Thyroid gland (tissue), 4 donors: ENCODE results near the gene SKI. TPM values are rescaled to one million over a fixed set of nuclear protein-coding genes. Genes with fewer than 3 reads are reported as not detected.

Experiments
- DNase-seq, 2 donors: peaks; one replicate each; pipeline ENCODE4 v3.0.0-alpha.2; 2019
- H3K27ac ChIP-seq, 3 donors: fragments of 200-600 bp; sonication (generic); 1 replicate in 2 of 3; 2 replicates in 1 of 3; pipeline ENCODE4 v1.5.1; 2016 to 2019; ENCODE audit warnings: mild to moderate bottlenecking in 1 of 3, moderate library complexity in 1 of 3
- H3K27me3 ChIP-seq: fragments of 200-600 bp; sonication (generic); one replicate; pipeline ENCODE4 v1.5.1; 2019
- H3K36me3 ChIP-seq, 2 donors: fragments of 200-600 bp; sonication (generic); one replicate each; pipeline ENCODE4 v1.5.1; 2016 to 2019
- H3K4me1 ChIP-seq, 2 donors: fragments of 200-600 bp; sonication (generic); one replicate each; pipeline ENCODE4 v1.5.1; 2017 to 2019
- H3K4me3 ChIP-seq, 3 donors: fragments of 200-600 bp; sonication (generic); replicated peaks in 1 of 3; 1 replicate in 2 of 3; 2 replicates in 1 of 3; pipeline ENCODE4 v1.5.1; 2016; ENCODE audit warnings: mild to moderate bottlenecking in 1 of 3
- H3K9me3 ChIP-seq: fragments of 200-600 bp; sonication (generic); one replicate; pipeline ENCODE4 v1.5.1; 2017
- CTCF ChIP-seq, 6 experiments: fragments of 200-600 bp in 3 of 6; fragments of 450-650 bp in 3 of 6; sonication (generic) in 3 of 6; IDR thresholded peaks; one replicate each; pipeline ENCODE4 v1.5.1; 2016 to 2019; ENCODE audit warnings: antibody characterized with exemption in 6 of 6, mild to moderate bottlenecking in 2 of 6, inconsistent platforms in 1 of 6, moderate library complexity in 1 of 6
- POLR2A ChIP-seq, 2 donors: fragments of 450-650 bp; IDR thresholded peaks; one replicate each; pipeline ENCODE4 v1.6.1; 2017; ENCODE audit warnings: antibody characterized with exemption in 2 of 2, mild to moderate bottlenecking in 2 of 2, moderate library complexity in 1 of 2
- WGBS, 2 donors: methylation state at CpG; one replicate each; pipeline ENCODE4 v1.1.5; 2017; 5-methylcytosine and 5-hydroxymethylcytosine counted together
- intact Hi-C: fragments of 100-400 bp; cut with DNase I; formaldehyde crosslinking; loops from one replicate; pipeline ENCODE4 v1.15.1; 2023
- total RNA-seq, 4 donors: library from RNA; depleted of rRNA; stranded (reverse); fragments of >200 nt; gene quantifications; one replicate each; pipeline ENCODE4 v1.2.3, GENCODE V29; 2016

SKI gene
- total RNA-seq, 4 donors from 2014 or later: 31.4 to 59.6 (median 39.9) TPM

- peak; percentile 63 to 72 for DNase-seq
- WGBS, 2 donors: 31 to 53% methylated on average over 10 to 21 of the region's 21 CpGs
- intact Hi-C loops: loop anchor here (5.0 kb wide), 1 partner anchor 103 kb away; no protein-coding TSS in a partner anchor
- H3K27ac ChIP-seq: peak overlapping the region; percentile 98 to 99 (median 98)
- H3K27me3 ChIP-seq: no peaks in the 10 kb centered on the region
- H3K36me3 ChIP-seq: no peaks in the 10 kb centered on the region
- H3K4me3 ChIP-seq: no peak overlapping the region
- H3K9me3 ChIP-seq: no peaks in the 10 kb centered on the region
- peaks cover 32 to 42% of the 10 kb centered on the region in 2 donors for H3K4me1 ChIP-seq
- no peak for TF ChIP-seq CTCF (IDR thresholded peaks at IDR 0.05)
These were observed 13.4 kb upstream of the SKI start for GRCh38 chr1:2214541-2215241.

- H3K36me3 ChIP-seq: no peaks in the 10 kb centered on the region
- H3K27ac ChIP-seq: peak overlapping the region in 2 of 3 donors; percentile 98 to 99
- DNase-seq: no peak
- intact Hi-C loops: no loop called here
- peaks cover 32 to 36% of the 10 kb centered on the region in 2 donors for H3K4me1 ChIP-seq
- no peaks in the 10 kb centered on the region for H3K9me3 ChIP-seq
- H3K27me3 ChIP-seq: no peaks in the 10 kb centered on the region
- TF ChIP-seq CTCF (IDR thresholded peaks at IDR 0.05) (no peak), POLR2A (IDR thresholded peaks at IDR 0.05) (no peak)
- no peak overlapping the region for H3K4me3 ChIP-seq
- WGBS, 2 donors: 87 to 96% methylated on average over 5 to 9 of the region's 14 CpGs
These were observed 12.8 kb upstream of the SKI start for GRCh38 chr1:2215329-2215728.

GRCh38 chr1:2215909-2216766 is 12.0 kb upstream of the SKI start:
- H3K36me3 ChIP-seq: no peaks in the 10 kb centered on the region
- WGBS, 2 donors: 93 to 94% methylated on average over 7 to 13 of the region's 25 CpGs
- no peak for DNase-seq
- intact Hi-C loops: no loop called here
- H3K27ac ChIP-seq: no peak overlapping the region
- no peaks in the 10 kb centered on the region for H3K9me3 ChIP-seq
- no peak for TF ChIP-seq POLR2A (IDR thresholded peaks at IDR 0.05)
- TF ChIP-seq CTCF (IDR thresholded peaks at IDR 0.05): no peak
- H3K4me3 ChIP-seq: no peak overlapping the region
- peaks cover 32 to 35% of the 10 kb centered on the region in 2 donors for H3K4me1 ChIP-seq
- no peaks in the 10 kb centered on the region for H3K27me3 ChIP-seq

GRCh38 chr1:2216767-2217058 is 11.4 kb upstream of the SKI start:
- TF ChIP-seq CTCF (IDR thresholded peaks at IDR 0.05) (no peak), POLR2A (IDR thresholded peaks at IDR 0.05) (no peak)
- no peaks in the 10 kb centered on the region for H3K9me3 ChIP-seq
- H3K4me1 ChIP-seq: peaks cover 32 to 35% of the 10 kb centered on the region in 2 donors
- 80 to 89% methylated on average over 7 of the region's 7 CpGs for WGBS, 2 donors
- no peaks in the 10 kb centered on the region for H3K27me3 ChIP-seq
- H3K27ac ChIP-seq: no peak overlapping the region
- intact Hi-C loops: no loop called here
- DNase-seq: no peak
- H3K36me3 ChIP-seq: no peaks in the 10 kb centered on the region
- no peak overlapping the region for H3K4me3 ChIP-seq

- 89 to 91% methylated on average over 3 of the region's 3 CpGs for WGBS, 2 donors
- H3K36me3 ChIP-seq: no peaks in the 10 kb centered on the region
- H3K27me3 ChIP-seq: no peaks in the 10 kb centered on the region
- intact Hi-C loops: no loop called here
- no peak overlapping the region for H3K27ac ChIP-seq
- H3K4me3 ChIP-seq: no peak overlapping the region
- DNase-seq: no peak
- H3K9me3 ChIP-seq: no peaks in the 10 kb centered on the region
- H3K4me1 ChIP-seq: peaks cover 0 to under 1% of the 10 kb centered on the region in 2 donors
- TF ChIP-seq POLR2A (IDR thresholded peaks at IDR 0.05): no peak
- no peak for TF ChIP-seq CTCF (IDR thresholded peaks at IDR 0.05)
These were observed 6.8 kb upstream of the SKI start for GRCh38 chr1:2221271-2221670.
